H1 (cell line): ENCODE results near the gene P4HB. TPM values are rescaled to one million over a fixed set of nuclear protein-coding genes. Genes with fewer than 3 reads are reported as not detected.

Source experiments
- CTCF ChIA-PET: fragments of 300-600 bp; sonication (Branson Sonifier 250); formaldehyde crosslinking; loops from one replicate; lab custom pipeline; 2021; ENCODE audit not compliant: partially characterized antibody; lab: Charles Lee
- POLR2A ChIA-PET: fragments of 300-600 bp; sonication (Branson Sonifier 250); formaldehyde crosslinking; loops from one replicate; lab custom pipeline; 2021; ENCODE audit warnings: inconsistent platforms; ENCODE audit not compliant: partially characterized antibody; lab: Charles Lee
- DNase-seq, 2 experiments: peaks; one replicate each; pipeline versions ENCODE4 v3.0.0 to v3.0.0-alpha.2; 2010 to 2022; ENCODE audit warnings: low spot score in 2 of 2, low read depth in 1 of 2, mixed read lengths in 1 of 2
- FAIRE-seq: peaks from 2 replicates; lab custom pipeline; 2011; peaks lifted over from hg19 to GRCh38; lab: Jason Lieb, UNC
- H2AFZ ChIP-seq: 2 replicates; pipeline ENCODE4 v1.8.1; 2012; ENCODE audit warnings: low read length, inconsistent platforms
- H2AK5ac ChIP-seq: 2 replicates; pipeline ENCODE4 v1.6.1; 2013; ENCODE audit warnings: low read depth, low read length
- H2BK120ac ChIP-seq: replicated peaks from 2 replicates; pipeline ENCODE3; 2013; ENCODE audit warnings: low read depth, low read length, inconsistent platforms
- H2BK12ac ChIP-seq: 2 replicates; pipeline ENCODE4 v1.6.1; 2013; ENCODE audit warnings: low read depth, low read length
- H2BK15ac ChIP-seq: 2 replicates; pipeline ENCODE4 v1.6.1; 2013; ENCODE audit warnings: low read length
- H2BK20ac ChIP-seq: 2 replicates; pipeline ENCODE4 v1.6.1; 2013; ENCODE audit warnings: low read length
- H2BK5ac ChIP-seq: 2 replicates; pipeline ENCODE4 v1.6.1; 2013; ENCODE audit warnings: low read depth, low read length
- H3K14ac ChIP-seq: 2 replicates; pipeline ENCODE4 v1.6.1; 2013; ENCODE audit warnings: inconsistent platforms; ENCODE audit not compliant: insufficient read length
- H3K18ac ChIP-seq: 2 replicates; pipeline ENCODE4 v1.6.1; 2013; ENCODE audit warnings: low read length; ENCODE audit errors: extremely low read depth
- H3K23ac ChIP-seq: 2 replicates; pipeline ENCODE4 v1.6.1; 2013; ENCODE audit warnings: inconsistent platforms; ENCODE audit not compliant: insufficient read length
- H3K23me2 ChIP-seq: 2 replicates; pipeline ENCODE4 v1.6.1; 2013; ENCODE audit warnings: low read depth, low read length
- H3K27ac ChIP-seq: 2 replicates; pipeline ENCODE4 v1.6.1; 2011; ENCODE audit warnings: low read depth, low read length, inconsistent platforms
- H3K27me3 ChIP-seq, 4 experiments: replicated peaks in 1 of 4; 1 replicate in 1 of 4; 2 replicates in 3 of 4; pipeline versions ENCODE4 v1.6.1 to v1.8.1; 2011 to 2013; ENCODE audit warnings: low read length in 3 of 4, mild to moderate bottlenecking in 3 of 4, inconsistent platforms in 2 of 4, mixed read lengths in 2 of 4, moderate library complexity in 1 of 4; ENCODE audit not compliant: control insufficient read depth in 3 of 4, insufficient read depth in 3 of 4; ENCODE audit errors: extremely low read depth in 1 of 4
- H3K36me3 ChIP-seq, 4 experiments: 2 replicates each; pipeline versions ENCODE4 v1.6.1 to v1.8.1; 2011 to 2013; ENCODE audit warnings: mild to moderate bottlenecking in 4 of 4, low read length in 3 of 4, moderate library complexity in 2 of 4, control low read depth in 1 of 4, inconsistent platforms in 1 of 4; ENCODE audit not compliant: insufficient read depth in 4 of 4, control insufficient read depth in 2 of 4
- H3K4ac ChIP-seq: replicated peaks from 2 replicates; pipeline ENCODE3; 2013; ENCODE audit warnings: low read length, low read depth, mixed read lengths, inconsistent platforms; ENCODE audit not compliant: insufficient read length
- H3K4me1 ChIP-seq, 4 experiments: replicated peaks in 1 of 4; 1 replicate in 1 of 4; 2 replicates in 3 of 4; pipeline versions ENCODE4 v1.6.1 to v1.8.1; 2011 to 2013; ENCODE audit warnings: low read length in 3 of 4, inconsistent platforms in 2 of 4, mixed read lengths in 1 of 4; ENCODE audit not compliant: insufficient read depth in 4 of 4, control insufficient read depth in 3 of 4
- H3K4me2 ChIP-seq, 2 experiments: 2 replicates each; pipeline versions ENCODE4 v1.6.1 to v1.8.1; 2011 to 2013; ENCODE audit warnings: low read depth in 2 of 2, low read length in 2 of 2, control low read depth in 1 of 2, inconsistent platforms in 1 of 2, mild to moderate bottlenecking in 1 of 2; ENCODE audit not compliant: insufficient read depth in 1 of 2
- H3K4me3 ChIP-seq, 4 experiments: fragments of 200-600, 300-600 bp in 1 of 4; sonication (generic), shearing (Covaris generic), sonication (Bioruptor Twin) in 1 of 4; 2 replicates each; pipeline versions ENCODE4 v1.5.1 to v1.8.1; 2011 to 2016; ENCODE audit warnings: low read length in 4 of 4, low read depth in 3 of 4, control low read depth in 2 of 4, inconsistent platforms in 2 of 4, mild to moderate bottlenecking in 2 of 4, mixed read lengths in 1 of 4, moderate library complexity in 1 of 4; ENCODE audit not compliant: insufficient read depth in 2 of 4; ENCODE audit errors: extremely low read depth in 1 of 4
- H3K56ac ChIP-seq: replicated peaks from 2 replicates; pipeline ENCODE3; 2013; ENCODE audit warnings: low read depth, mild to moderate bottlenecking, mixed read lengths, low read length, inconsistent platforms; ENCODE audit not compliant: insufficient read length
- H3K79me1 ChIP-seq: 2 replicates; pipeline ENCODE4 v1.6.1; 2013; ENCODE audit warnings: low read depth, low read length, control low read depth
- H3K79me2 ChIP-seq, 2 experiments: 2 replicates each; pipeline versions ENCODE4 v1.6.1 to v1.8.1; 2012 to 2013; ENCODE audit warnings: low read length in 2 of 2, mild to moderate bottlenecking in 2 of 2, inconsistent platforms in 1 of 2; ENCODE audit not compliant: insufficient read depth in 2 of 2, control insufficient read depth in 1 of 2
- H3K9ac ChIP-seq, 4 experiments: replicated peaks in 1 of 4; 1 replicate in 1 of 4; 2 replicates in 3 of 4; pipeline versions ENCODE4 v1.6.1 to v1.8.1; 2011 to 2013; ENCODE audit warnings: low read depth in 3 of 4, low read length in 3 of 4, control low read depth in 2 of 4, mild to moderate bottlenecking in 2 of 4, moderate library complexity in 2 of 4, inconsistent platforms in 1 of 4; ENCODE audit errors: extremely low read depth in 1 of 4
- H3K9me3 ChIP-seq, 2 experiments: 2 replicates each; pipeline versions ENCODE4 v1.6.1 to v1.8.1; 2012 to 2013; ENCODE audit warnings: mild to moderate bottlenecking in 2 of 2, moderate library complexity in 2 of 2, control low read depth in 1 of 2, inconsistent platforms in 1 of 2, low read depth in 1 of 2, low read length in 1 of 2, mixed read lengths in 1 of 2; ENCODE audit not compliant: insufficient read depth in 2 of 2
- H4K20me1 ChIP-seq, 2 experiments: replicated peaks in 1 of 2; 2 replicates each; pipeline versions ENCODE3 to v1.8.1; 2011 to 2013; ENCODE audit warnings: inconsistent platforms in 2 of 2, low read length in 2 of 2, mild to moderate bottlenecking in 1 of 2; ENCODE audit not compliant: insufficient read depth in 2 of 2, control insufficient read depth in 1 of 2
- H4K5ac ChIP-seq: 2 replicates; pipeline ENCODE4 v1.6.1; 2013; ENCODE audit warnings: low read length, low read depth, mixed read lengths, inconsistent platforms; ENCODE audit not compliant: insufficient read length
- H4K8ac ChIP-seq: 2 replicates; pipeline ENCODE4 v1.8.0; 2013; ENCODE audit warnings: mild to moderate bottlenecking, moderate library complexity, low read length, inconsistent platforms; ENCODE audit not compliant: insufficient read depth; ENCODE audit errors: extremely low read depth
- H4K91ac ChIP-seq: replicated peaks from 2 replicates; pipeline ENCODE3; 2013; ENCODE audit warnings: low read length, mixed read lengths, inconsistent platforms; ENCODE audit not compliant: insufficient read length
- CTBP2 ChIP-seq: IDR thresholded peaks from 2 replicates; pipeline ENCODE4 v1.7.0; 2011; ENCODE audit warnings: borderline replicate concordance, mild to moderate bottlenecking, moderate library complexity, mixed read lengths, low read length; ENCODE audit not compliant: insufficient read depth, insufficient read length
- EZH2 ChIP-seq: fragments of 200-600 bp; sonication (generic); IDR thresholded peaks from 2 replicates; pipeline ENCODE4 v1.7.1; 2012; ENCODE audit warnings: low read depth, mild to moderate bottlenecking, moderate library complexity, low read length, inconsistent platforms; ENCODE audit not compliant: severe bottlenecking
- FOSL1 ChIP-seq: IDR thresholded peaks from 2 replicates; pipeline ENCODE4 v1.6.1; 2011; ENCODE audit warnings: mild to moderate bottlenecking, low read depth, low read length, moderate library complexity; ENCODE audit not compliant: insufficient read depth
- HDAC6 ChIP-seq: IDR thresholded peaks from one replicate; pipeline ENCODE4 v1.7.1; 2012; ENCODE audit warnings: low read depth, mild to moderate bottlenecking, inconsistent platforms, low read length, moderate library complexity
- KDM1A ChIP-seq: fragments of 200-600, 300-600 bp; sonication (generic); IDR thresholded peaks from 2 replicates; pipeline ENCODE4 v1.7.1; 2016; ENCODE audit warnings: mild to moderate bottlenecking, low read length, borderline replicate concordance
- KDM4A ChIP-seq: IDR thresholded peaks from one replicate; pipeline ENCODE4 v1.7.1; 2012; ENCODE audit warnings: low read depth, mild to moderate bottlenecking, moderate library complexity, low read length, inconsistent platforms; ENCODE audit not compliant: severe bottlenecking
- NRF1 ChIP-seq: IDR thresholded peaks from 2 replicates; pipeline ENCODE4 v1.6.1; 2011; ENCODE audit warnings: mild to moderate bottlenecking, low read depth, low read length, improper control_type of control experiment
- RAD21 ChIP-seq, 2 experiments: IDR thresholded peaks in 1 of 2; conservative IDR thresholded peaks in 1 of 2; 2 replicates each; pipeline ENCODE4 v1.6.1; 2011; ENCODE audit warnings: low read depth in 2 of 2, low read length in 2 of 2, improper control_type of control experiment in 1 of 2, inconsistent platforms in 1 of 2, mild to moderate bottlenecking in 1 of 2, moderate library complexity in 1 of 2
- WGBS, 2 experiments: shearing (Covaris generic) in 1 of 2; methylation state at CpG; one replicate each; pipeline versions ENCODE4 v1.1.6 to v1.1.7; 2013 to 2015; ENCODE audit warnings: low lambda C conversion rate in 2 of 2, mixed read lengths in 2 of 2, inconsistent platforms in 1 of 2, low coverage in 1 of 2, missing lambda C conversion rate in 1 of 2; ENCODE audit not compliant: insufficient replicate concordance in 2 of 2, insufficient coverage in 1 of 2, insufficient read length in 1 of 2; ENCODE audit errors: extremely low coverage in 1 of 2, missing lambda C conversion rate in 1 of 2; 5-methylcytosine and 5-hydroxymethylcytosine counted together
- polyA plus RNA-seq, 7 experiments: library from polyadenylated mRNA; depleted of rRNA in 3 of 7; stranded (reverse) in 5 of 7; unstranded in 2 of 7; fragments of >200 nt in 5 of 7; fragments of 200-250 nt in 2 of 7; gene quantifications; 1 replicate in 5 of 7; 2 replicates in 1 of 7; 4 replicates in 1 of 7; pipeline versions ENCODE4 v1.2.1 to v1.2.3, GENCODE V29; 2011 to 2013; ENCODE audit warnings: missing spikeins in 2 of 7, mixed read lengths in 2 of 7
- total RNA-seq: library from RNA; stranded (reverse); fragmentation: NEBNext Ultra II Directional; extraction: Animal tissue kit (Norgen Biotek cat#: 25700); gene quantifications from 2 replicates; pipeline ENCODE4 v1.2.1, GENCODE V29; 2021
- TF ChIP-seq, protein P1 (sequence below): IDR thresholded peaks from 2 replicates; pipeline ENCODE4 v1.6.1; 2011; ENCODE audit warnings: low read depth, mild to moderate bottlenecking, low read length; ENCODE audit not compliant: insufficient read depth

Gene P4HB
- total and polyA plus RNA-seq, 2 of the 8 experiments (the other 6 are each of a cell fraction or from before 2014, with no cell fraction given), result 41.4 to 379 TPM

- no peak overlapping the region for H3K27ac ChIP-seq
- H3K18ac ChIP-seq, result no peak overlapping the region; the same call in 1 of the 2 replicates
- H4K20me1 ChIP-seq, result peaks cover 5 to 13% of the 10 kb centered on the region in 2 experiments
- H4K8ac ChIP-seq, result peak overlapping the region; percentile 64
- H3K23me2 ChIP-seq, result peaks cover 6% of the 10 kb centered on the region; the same call in 1 of the 2 replicates
- no peak overlapping the region for H2AFZ ChIP-seq
- peak overlapping the region; percentile 78 for H3K4ac ChIP-seq
- H3K9ac ChIP-seq, result no peak overlapping the region
- H4K91ac ChIP-seq, result peak overlapping the region; percentile 17
- no peak overlapping the region for H2BK120ac ChIP-seq
- DNase-seq, result no peak
- 38% methylated on average over 30 of the region's 47 CpGs; no CpG with 5 or more reads in 1 of the 2 experiments for WGBS, 2 experiments
- no peak overlapping the region for H3K14ac ChIP-seq
- peak overlapping the region; percentile 2 for H4K5ac ChIP-seq
- no peak overlapping the region for H2BK12ac ChIP-seq
- H3K9me3 ChIP-seq, result no peaks in the 10 kb centered on the region
- no peak overlapping the region for H2BK5ac ChIP-seq
- H3K4me1 ChIP-seq, result peaks cover 0 to 8% (median 2%) of the 10 kb centered on the region in 4 experiments; a peak in 3 of 7 replicates
- no peaks in the 10 kb centered on the region; the same call in 1 of the 2 replicates for H3K79me1 ChIP-seq
- no peak overlapping the region for H3K56ac ChIP-seq
- H2BK15ac ChIP-seq, result no peak overlapping the region
- no peak overlapping the region for H2AK5ac ChIP-seq
- peak overlapping the region; percentile 63 to 86 for H3K4me2 ChIP-seq
- no peak for FAIRE-seq
- no peak overlapping the region for H2BK20ac ChIP-seq
- H3K79me2 ChIP-seq, result no peaks in the 10 kb centered on the region
- H3K36me3 ChIP-seq, result peaks cover 2 to 11% (median 7%) of the 10 kb centered on the region in 4 experiments; a peak in 6 of 8 replicates
- ChIA-PET CTCF (interaction anchor here (2.7 kb wide), 1 partner anchor 33 kb away, joined by 10 read pairs; no protein-coding TSS in a partner anchor), POLR2A (interaction anchor here (0.8 to 4.0 kb wide), 11 partner anchors 9 to 34 kb away, joined by 3 to 29 read pairs (median 5); partner anchors contain the start of genes ALYREF, ANAPC11, MAFG and PCYT2)
- peaks cover 0 to 22% (median 14%) of the 10 kb centered on the region in 4 experiments; a peak in 5 of 7 replicates for H3K27me3 ChIP-seq
- peak overlapping the region; percentile 19 to 61 (median 44) for H3K4me3 ChIP-seq
- H3K23ac ChIP-seq, result no peak overlapping the region
- TF ChIP-seq, protein P1, sequence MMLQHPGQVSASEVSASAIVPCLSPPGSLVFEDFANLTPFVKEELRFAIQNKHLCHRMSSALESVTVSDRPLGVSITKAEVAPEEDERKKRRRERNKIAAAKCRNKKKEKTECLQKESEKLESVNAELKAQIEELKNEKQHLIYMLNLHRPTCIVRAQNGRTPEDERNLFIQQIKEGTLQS, result no peak
- no peak for TF ChIP-seq KDM4A
- TF ChIP-seq NRF1, result no peak
- TF ChIP-seq HDAC6, result no peak
- no peak for TF ChIP-seq FOSL1
- TF ChIP-seq EZH2, result peak; percentile 18
- no peak for TF ChIP-seq RAD21 (IDR thresholded peaks at IDR 0.05 in 1 of 2, conservative IDR thresholded peaks at IDR 0.05 in 1 of 2; ENCODE audit: low read depth in 2 of 2, low read length in 2 of 2)
- TF ChIP-seq KDM1A, result no peak
- no peak for TF ChIP-seq CTBP2
Measured at GRCh38 chr17:81902653-81903414, 42.5 kb upstream of the P4HB start.
